GM18526 (cell line): ENCODE measurements around the gene OSBPL8.
A peak's percentile ranks its signal among the peaks of the same experiment; 100 is the strongest.

Experiments used
- POLR2A ChIP-seq: IDR thresholded peaks from 3 replicates; pipeline ENCODE4 v1.6.1; 2011; ENCODE audit not compliant: insufficient read length; ENCODE audit errors: extremely low read depth

OSBPL8 gene

DNA sequence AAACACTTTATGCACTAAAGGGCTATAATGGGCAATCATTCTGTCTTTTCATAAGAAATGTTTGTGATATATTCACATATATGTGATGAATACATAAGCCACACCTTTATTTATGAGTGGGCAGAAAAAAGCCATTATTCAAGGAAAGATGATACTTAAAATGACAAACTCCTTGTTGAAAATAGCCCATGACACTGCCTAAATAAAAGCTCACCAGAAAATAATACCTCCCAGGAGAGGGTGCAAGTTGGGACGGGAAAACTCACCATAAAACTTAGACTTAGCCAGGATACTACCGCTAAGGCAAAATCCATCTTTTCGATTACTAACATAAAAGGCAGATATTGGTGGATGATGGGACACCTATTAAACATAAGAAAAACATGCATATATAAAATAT lies 175.6 kb downstream of the OSBPL8 start:
- TF ChIP-seq POLR2A: no peak

DNA sequence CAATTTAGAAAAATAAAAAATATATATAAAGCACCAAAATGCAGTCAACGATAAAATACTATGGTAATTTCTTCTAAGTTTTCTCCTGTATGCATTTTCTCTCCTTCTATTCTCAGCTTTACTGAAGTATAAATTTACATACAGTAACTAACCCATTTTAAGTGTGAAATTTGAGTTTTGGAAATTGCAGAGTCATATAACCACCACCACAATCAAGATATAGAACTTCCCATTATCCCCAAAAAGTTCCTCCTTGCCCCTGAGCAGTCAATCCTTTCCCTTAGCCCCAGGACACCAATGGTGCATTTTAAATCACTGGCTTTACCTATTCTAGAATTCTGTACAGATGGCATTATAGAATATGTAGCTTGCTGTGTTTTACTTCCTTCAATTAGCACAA lies 180.3 kb downstream of the OSBPL8 start:
- TF ChIP-seq POLR2A: no peak

DNA sequence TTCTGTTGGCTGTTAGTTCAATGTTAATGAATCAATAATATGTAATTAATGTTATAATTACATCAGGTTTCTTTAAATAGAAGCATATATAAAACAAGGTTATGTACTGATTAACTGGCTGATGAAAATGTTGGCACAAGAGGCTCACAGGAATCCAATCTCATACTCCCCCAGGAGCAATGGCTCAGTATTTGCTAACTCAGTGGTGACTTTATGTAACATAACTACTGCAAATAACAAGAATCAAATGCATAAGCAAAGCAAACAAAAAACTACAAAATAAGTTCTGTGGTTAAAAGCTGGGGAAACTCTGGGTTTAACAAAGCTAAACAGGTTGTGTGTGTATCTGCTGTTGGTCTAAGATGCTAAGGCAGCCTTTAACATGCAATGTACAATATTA lies 183.6 kb downstream of the OSBPL8 start:
- no peak for TF ChIP-seq POLR2A

DNA sequence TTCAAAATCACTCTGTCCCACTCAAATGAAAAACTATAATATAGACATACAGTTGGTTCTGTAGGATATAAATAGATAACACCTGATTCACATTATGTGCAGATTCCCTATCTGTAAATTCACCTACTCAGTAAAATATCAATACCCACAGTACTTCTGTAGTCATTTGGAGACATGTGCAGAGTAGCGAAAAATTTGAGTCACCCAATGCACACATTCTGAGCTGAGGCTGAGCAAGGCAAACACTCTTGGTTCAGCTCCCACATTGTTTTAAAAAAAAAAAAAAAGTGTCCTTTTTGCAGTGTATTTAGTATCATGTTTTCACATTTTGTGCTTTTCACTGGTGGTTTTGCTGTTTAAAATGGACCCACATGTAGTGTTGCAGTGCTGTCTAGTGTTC lies 184.1 kb downstream of the OSBPL8 start:
- no peak for TF ChIP-seq POLR2A

DNA sequence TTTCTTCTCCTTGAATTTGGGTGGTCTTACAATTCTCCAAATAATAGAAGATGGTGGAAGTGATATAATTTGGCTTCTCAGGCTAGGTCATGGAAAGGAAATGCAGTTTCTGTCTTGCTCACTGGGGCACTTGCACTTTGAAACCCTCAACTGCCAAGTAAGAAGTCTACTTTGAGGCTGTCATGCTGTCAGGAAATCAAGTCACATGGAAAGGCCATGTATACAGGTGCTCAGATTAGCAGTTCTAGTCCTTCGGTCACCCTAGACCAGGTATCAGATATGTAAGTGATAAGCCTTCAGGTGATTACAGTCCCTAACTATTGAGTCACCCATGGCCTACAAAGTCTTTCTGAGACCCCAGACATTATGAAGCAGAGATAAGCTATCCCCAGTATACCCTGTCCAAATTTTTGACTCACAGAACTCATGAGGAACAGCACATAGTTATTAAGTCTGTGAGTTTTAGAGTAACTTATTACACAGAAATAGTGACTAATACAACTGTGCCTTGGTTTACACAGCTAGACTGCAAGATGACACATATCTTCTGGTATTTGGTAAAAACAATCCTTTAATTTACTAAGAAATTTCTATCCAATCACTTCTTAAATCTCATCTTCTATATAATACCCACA lies 185.1 kb downstream of the OSBPL8 start:
- TF ChIP-seq POLR2A: no peak

DNA sequence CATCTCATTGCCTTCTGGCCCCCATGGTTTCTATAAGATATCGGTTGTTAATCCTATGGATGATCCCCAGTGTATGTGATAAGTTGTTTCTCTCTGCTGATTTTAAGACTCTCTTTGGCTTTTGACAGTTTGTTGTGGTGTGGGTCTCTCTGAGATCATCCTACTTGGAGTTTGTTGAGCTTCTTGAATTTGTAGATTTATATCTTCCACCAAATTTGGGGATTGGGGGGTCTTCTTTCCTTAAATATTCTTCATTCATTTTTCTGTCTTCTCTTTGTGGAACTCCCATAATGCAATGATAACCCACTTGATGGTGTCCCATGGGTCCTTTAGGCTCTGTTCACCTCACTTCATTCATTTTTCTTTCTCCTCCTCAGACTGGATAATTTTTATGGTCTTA lies 191.3 kb downstream of the OSBPL8 start:
- TF ChIP-seq POLR2A: no peak

DNA sequence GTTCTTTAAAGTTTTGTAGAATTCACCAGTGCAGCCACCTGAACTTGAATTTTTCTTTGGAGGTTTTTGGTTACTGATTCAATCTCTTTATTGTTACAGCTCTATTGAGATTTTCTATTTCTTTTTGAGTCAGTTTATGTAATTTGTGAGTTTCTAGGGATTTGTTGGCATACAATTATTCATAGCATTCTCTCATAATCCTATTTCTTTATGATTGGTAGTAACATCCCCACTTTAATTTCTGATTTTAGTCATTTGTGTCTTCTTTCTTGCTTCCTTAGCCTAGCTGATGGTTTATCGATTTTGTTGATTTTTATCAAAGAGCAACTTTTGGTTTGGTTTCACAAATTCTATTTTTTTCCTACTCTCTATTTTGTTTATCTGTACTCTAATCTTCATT lies 193.4 kb downstream of the OSBPL8 start:
- TF ChIP-seq POLR2A: no peak

DNA sequence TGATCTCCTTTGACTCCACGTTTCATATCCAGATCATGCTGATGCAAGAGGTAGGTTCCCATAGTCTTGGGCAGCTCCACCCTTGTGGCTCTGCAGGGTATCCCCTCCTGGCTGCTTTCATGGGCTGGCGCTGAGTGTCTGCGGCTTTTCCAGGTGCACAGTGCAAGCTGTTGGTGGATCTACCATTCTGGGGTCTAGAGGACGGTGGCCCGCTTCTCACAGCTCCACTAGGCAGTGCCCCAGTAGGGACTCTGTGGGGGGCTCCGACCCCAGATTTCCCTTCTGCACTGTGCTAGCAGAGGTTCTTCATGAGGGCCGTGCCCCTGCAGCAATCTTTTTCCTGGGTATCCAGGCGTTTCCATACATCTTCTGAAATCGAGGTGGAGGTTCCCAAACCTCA lies 199.3 kb downstream of the OSBPL8 start:
- no peak for TF ChIP-seq POLR2A

DNA sequence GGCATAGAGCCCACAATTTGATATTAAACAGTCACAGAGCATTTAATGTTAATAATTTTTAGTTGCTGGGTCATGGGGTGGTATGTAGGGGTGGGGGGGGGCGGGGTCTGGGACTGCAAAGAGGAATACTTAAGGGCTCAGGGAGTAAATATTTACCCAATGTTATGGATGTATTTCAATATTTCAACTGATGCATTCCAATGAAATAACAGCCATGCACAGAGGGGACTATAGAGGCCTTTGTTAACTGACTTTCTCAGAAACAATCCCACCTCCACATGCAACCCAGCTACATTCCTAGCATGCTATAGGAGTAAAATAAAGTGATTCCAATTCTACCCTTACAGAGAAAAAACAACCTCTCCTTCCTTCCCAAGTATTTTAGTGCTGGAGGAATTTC lies 203.5 kb downstream of the OSBPL8 start:
- no peak for TF ChIP-seq POLR2A

DNA sequence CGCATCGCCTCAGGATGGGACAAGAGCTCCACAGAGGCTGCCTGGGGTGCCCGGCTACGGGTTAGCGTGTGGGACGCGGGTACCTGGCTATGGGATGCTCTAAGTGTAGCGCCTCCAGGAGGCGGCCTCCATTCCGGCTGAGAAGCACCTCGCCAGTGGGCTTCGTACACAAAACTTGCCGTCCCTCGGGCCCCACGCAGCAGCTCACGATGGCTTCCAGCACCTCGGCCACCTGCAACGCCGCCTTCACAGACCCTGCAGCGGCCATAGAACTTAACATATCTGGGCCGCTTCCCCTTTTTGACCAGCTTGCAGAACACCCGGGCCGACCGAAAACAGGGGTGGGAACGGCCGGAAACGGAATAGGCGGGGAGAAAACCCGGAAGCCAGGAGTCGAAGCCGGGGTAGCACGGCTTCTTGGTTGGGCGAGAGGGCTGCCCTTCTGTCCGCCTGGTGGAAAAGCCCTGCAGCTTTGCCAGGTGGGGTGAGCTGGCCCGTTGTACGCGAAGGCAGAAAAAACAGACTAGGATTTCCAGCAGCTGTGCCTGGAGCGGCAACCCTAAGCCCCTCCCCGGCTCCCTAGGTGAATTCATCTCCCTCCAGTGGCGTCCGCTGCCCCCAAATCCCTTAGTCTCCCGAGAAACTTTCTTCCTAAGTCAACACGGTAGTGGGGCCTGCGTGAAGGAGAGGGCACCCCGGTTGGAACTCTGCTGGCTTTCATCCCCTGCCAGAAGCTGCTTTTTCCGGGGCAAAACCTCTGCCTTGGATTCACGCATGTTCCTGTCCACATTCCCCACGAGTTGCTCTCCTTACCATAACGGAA lies 211.3 kb downstream of the OSBPL8 start, which contains the start of gene BBS10:
BBS10 (minus strand) TSS at position 337 of the 823 bp plus-strand sequence; CDS start at position 280, 57 bp downstream.
- TF ChIP-seq POLR2A: peak; percentile 81

DNA sequence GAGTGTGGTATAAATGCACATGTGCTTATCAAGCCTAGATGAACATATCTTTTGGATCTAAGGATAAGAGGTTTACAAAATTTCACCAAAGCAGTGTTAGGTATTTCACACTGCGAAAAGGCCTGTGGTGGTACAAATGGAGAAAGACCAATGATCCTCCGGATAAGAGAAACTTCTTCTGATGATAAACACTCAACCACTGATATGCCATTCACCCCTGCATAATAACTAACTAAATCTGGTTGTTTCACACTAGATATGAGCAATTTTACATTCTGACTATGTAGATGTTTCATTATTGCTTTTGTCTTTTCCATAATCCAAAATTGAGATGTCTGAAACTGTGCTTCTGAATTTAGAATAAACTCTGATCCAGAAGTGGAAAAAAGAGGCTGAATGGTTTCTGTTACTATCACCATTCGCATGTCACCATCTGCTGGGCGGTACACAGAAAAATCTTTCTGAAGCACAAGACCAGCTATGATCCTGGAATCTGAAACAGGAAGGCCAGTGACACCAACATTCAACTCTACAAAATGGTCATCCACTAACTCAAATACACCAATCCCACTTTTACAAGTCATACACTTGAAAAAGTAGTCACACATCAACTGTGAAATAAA lies 212.7 kb downstream of the OSBPL8 start:
- TF ChIP-seq POLR2A: no peak

DNA sequence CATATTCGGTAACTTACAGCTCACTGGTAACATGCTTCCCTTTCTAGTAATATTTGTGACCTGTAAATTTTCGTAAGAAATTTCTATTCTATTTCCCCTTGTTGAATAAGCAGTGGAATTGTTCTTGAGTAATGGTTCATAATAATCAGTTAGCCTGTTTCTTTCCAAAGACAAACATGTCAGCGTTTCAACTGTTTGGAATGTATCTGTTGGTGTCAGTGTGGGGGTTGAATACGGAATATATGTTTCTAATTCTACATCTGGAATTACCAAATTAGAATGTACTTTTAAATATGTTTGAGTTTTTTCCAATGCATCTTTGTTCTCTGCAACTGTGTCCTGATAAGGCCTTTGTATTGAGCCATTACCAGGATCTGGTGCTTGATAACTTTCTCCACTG lies 213.3 kb downstream of the OSBPL8 start:
- TF ChIP-seq POLR2A: no peak

DNA sequence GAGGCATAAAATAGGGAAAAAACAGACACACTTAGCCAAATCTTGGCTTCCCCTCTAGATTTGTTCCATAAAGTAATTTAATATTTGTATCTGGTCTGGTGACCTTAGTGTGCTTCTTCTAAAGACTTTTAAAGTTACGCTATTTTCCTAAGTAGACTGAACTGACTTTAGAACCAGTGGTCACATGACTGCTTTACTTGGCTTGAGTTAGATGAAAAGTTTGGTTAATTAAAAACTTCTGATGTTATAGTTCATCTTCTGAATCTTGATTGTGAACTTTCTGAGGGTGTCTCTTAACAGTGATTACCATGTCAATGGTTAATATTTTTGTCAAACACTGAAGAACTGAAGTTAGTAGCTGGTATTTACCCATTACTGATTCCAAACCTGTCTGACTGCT lies 214.0 kb downstream of the OSBPL8 start:
- no peak for TF ChIP-seq POLR2A

DNA sequence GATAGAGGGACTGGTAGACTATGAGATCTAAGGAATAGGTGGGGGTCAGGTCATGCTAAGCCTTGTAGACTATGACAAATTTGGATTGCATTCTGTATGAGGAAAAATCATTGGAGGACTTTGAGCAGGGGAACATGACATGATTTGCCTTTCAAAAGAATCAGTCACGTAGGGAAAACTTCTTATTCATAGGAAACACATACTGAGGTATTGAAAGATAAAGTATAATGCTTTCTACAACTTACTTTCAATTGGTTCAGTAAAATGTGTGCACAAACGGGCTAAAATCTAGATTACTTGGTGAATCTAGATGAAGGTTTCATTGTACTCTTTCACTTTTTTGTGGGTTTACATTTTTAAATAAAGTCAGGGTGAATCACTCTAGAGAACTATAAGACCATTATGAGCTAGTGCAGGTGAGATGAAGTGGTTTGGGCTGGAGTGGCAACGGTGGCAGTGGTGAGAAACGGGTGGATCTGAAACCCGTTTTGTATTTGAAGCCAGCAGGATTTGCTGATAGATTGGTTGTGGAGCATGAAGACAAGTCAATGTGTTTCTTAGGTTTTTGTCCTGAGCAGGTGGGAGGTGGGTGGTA lies 218.0 kb downstream of the OSBPL8 start:
- no peak for TF ChIP-seq POLR2A

DNA sequence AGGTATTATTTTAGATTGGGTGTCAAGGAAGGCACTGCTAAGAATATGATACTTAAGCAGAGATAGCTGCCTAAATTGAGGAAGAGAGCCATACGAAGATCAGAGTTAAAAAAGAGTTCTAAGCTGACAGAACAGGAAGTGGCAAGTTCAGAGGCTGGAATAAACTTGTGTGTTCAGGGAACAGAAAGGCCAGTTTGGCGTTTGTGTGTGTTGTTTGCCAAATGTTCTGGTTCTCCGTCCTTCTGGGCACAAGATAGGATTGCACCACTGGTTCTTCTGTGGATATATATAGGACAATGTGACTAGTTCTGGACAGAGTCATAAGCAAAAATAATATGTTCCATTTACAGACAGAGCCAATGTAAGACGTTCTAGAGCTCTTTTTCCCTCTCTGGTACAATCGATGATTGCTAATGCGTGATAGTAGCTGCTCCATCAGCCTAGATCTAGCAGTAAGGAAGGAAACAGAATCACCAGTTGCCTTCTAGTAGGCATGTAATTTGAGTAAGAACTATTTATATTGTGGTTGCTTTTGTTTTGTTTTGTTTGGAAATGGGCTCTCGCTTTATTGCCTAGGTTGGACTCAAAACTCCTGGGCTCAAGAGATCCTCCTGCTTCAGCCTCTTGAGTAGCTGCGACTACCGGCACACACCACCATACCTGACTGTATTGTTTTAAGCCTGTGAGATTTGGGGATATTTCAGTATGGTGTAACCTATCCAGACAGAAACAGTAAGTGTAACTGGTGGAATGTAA lies 218.7 kb downstream of the OSBPL8 start:
- TF ChIP-seq POLR2A: no peak
